SK-N-SH (cell line): ENCODE results near the gene AGXT.

Experiments used
- CTCF ChIP-seq: fragments of 200-600 bp; sonication (generic); IDR thresholded peaks from 2 replicates; pipeline ENCODE4 v1.6.1; 2017; ENCODE audit warnings: antibody characterized with exemption, mild to moderate bottlenecking, moderate library complexity
- EP300 ChIP-seq, 2 experiments: IDR thresholded peaks; 2 replicates each; pipeline versions ENCODE4 v1.4.0 to v1.6.1; 2012; ENCODE audit warnings: borderline replicate concordance in 1 of 2, low read depth in 1 of 2, low read length in 1 of 2
- FOXJ3 ChIP-seq: sonication (generic); formaldehyde crosslinking; IDR thresholded peaks from 2 replicates; pipeline ENCODE4 v1.5.1; 2020; ENCODE audit warnings: mild to moderate bottlenecking, missing genetic modification reagents
- MAX ChIP-seq: IDR thresholded peaks from 2 replicates; pipeline ENCODE4 v1.4.0; 2012; ENCODE audit warnings: low read depth
- NFIC ChIP-seq: IDR thresholded peaks from 2 replicates; pipeline ENCODE4 v1.4.0; 2012; ENCODE audit warnings: borderline replicate concordance
- NRF1 ChIP-seq: IDR thresholded peaks from 2 replicates; pipeline ENCODE4 v1.6.1; 2012; ENCODE audit warnings: low read depth, mild to moderate bottlenecking, low read length
- POLR2AphosphoS5 ChIP-seq: IDR thresholded peaks from 2 replicates; pipeline ENCODE4 v1.6.1; 2012; ENCODE audit warnings: low read depth, low read length
- SIN3A ChIP-seq: IDR thresholded peaks from 2 replicates; pipeline ENCODE4 v1.6.1; 2012; ENCODE audit warnings: low read depth, mild to moderate bottlenecking, low read length, moderate library complexity, borderline replicate concordance
- TAF1 ChIP-seq: IDR thresholded peaks from 2 replicates; pipeline ENCODE4 v1.6.1; 2012; ENCODE audit warnings: low read depth, mild to moderate bottlenecking, low read length, moderate library complexity, borderline replicate concordance
- YY1 ChIP-seq: IDR thresholded peaks from 2 replicates; pipeline ENCODE4 v1.4.0; 2012; ENCODE audit warnings: low read depth, mild to moderate bottlenecking

- TF ChIP-seq NFIC (no peak), POLR2AphosphoS5 (no peak), SIN3A (no peak), NRF1 (no peak), YY1 (no peak), CTCF (no peak), TAF1 (no peak), FOXJ3 (CRISPR knock-in tag) (no peak), MAX (no peak), EP300 (IDR thresholded peaks at IDR 0.05; ENCODE audit: borderline replicate concordance in 1 of 2, low read depth in 1 of 2, low read length in 1 of 2) (no peak)
These were observed 3.9 kb downstream of the AGXT start for GRCh38 chr2:240872317-240873097.
